Prostate gland (tissue), 2 donors: Measurements from ENCODE around the gene NDEL1.

Source experiments
- CTCF ChIP-seq, 4 experiments: fragments of 200-600 bp in 2 of 4; fragments of 450-650 bp in 2 of 4; sonication (generic) in 2 of 4; IDR thresholded peaks; 1 replicate in 3 of 4; 2 replicates in 1 of 4; pipeline ENCODE4 v1.5.1; 2016 to 2019; ENCODE audit warnings: antibody characterized with exemption in 4 of 4, mild to moderate bottlenecking in 2 of 4, moderate library complexity in 2 of 4
- POLR2A ChIP-seq: fragments of 450-650 bp; IDR thresholded peaks from one replicate; pipeline ENCODE4 v1.6.1; 2016; ENCODE audit warnings: antibody characterized with exemption, mild to moderate bottlenecking

GRCh38 chr17:8475781-8476180 lies 40.1 kb downstream of the NDEL1 start:
- TF ChIP-seq CTCF (IDR thresholded peaks at IDR 0.05) (no peak), POLR2A (no peak)
